CD4-positive, alpha-beta memory T cell (primary cell): ENCODE results near the gene FBLN7. TPM values are rescaled to one million over a fixed set of nuclear protein-coding genes. Genes with fewer than 3 reads are reported as not detected.
A peak's percentile ranks its signal among the peaks of the same experiment; 100 is the strongest.

Experiments
- CTCF ChIA-PET: fragments of 350-600 bp; sonication (Branson Sonifier 250); formaldehyde crosslinking; loops from one replicate; lab custom pipeline; 2021; ENCODE audit warnings: inconsistent platforms; ENCODE audit not compliant: partially characterized antibody; lab: Charles Lee
- POLR2A ChIA-PET: fragments of 350-600 bp; sonication (Branson Sonifier 250); formaldehyde crosslinking; loops from one replicate; lab custom pipeline; 2021; ENCODE audit not compliant: partially characterized antibody; lab: Charles Lee
- DNase-seq, 5 donors: peaks; one replicate each; pipeline versions ENCODE4 v3.0.0 to v3.0.0-alpha.2; 2020 to 2022; ENCODE audit warnings: mixed read lengths in 1 of 5
- H3K27ac ChIP-seq: one replicate; pipeline ENCODE4 v1.7.0; 2013; ENCODE audit warnings: low read depth, low read length
- H3K27me3 ChIP-seq: 2 replicates; pipeline ENCODE4 v1.7.0; 2013; ENCODE audit warnings: mild to moderate bottlenecking, low read length, moderate library complexity; ENCODE audit not compliant: insufficient read depth
- H3K36me3 ChIP-seq: 2 replicates; pipeline ENCODE4 v1.7.0; 2013; ENCODE audit warnings: mild to moderate bottlenecking, low read length, moderate library complexity; ENCODE audit not compliant: insufficient read depth
- H3K4me1 ChIP-seq: 2 replicates; pipeline ENCODE4 v1.7.0; 2013; ENCODE audit warnings: mild to moderate bottlenecking, low read length, moderate library complexity; ENCODE audit not compliant: insufficient read depth
- H3K4me3 ChIP-seq, 2 donors: one replicate each; pipeline ENCODE4 v1.7.0; 2013; ENCODE audit warnings: low read length in 2 of 2, mild to moderate bottlenecking in 1 of 2
- H3K9me3 ChIP-seq, 2 donors: one replicate each; pipeline ENCODE4 v1.7.0; 2013; ENCODE audit warnings: low read length in 2 of 2, control low read depth in 1 of 2; ENCODE audit not compliant: control insufficient read depth in 1 of 2
- H3K27ac Mint-ChIP-seq, 7 donors: one replicate each; pipeline ENCODE4 v1.8.0; 2020 to 2021; ENCODE audit warnings: mixed read lengths in 7 of 7, mild to moderate bottlenecking in 6 of 7, inconsistent platforms in 3 of 7, moderate library complexity in 3 of 7
- H3K27me3 Mint-ChIP-seq, 2 donors: one replicate each; pipeline ENCODE4 v1.8.0; 2020 to 2021; ENCODE audit warnings: mixed read lengths in 2 of 2
- H3K36me3 Mint-ChIP-seq, 2 donors: one replicate each; pipeline ENCODE4 v1.8.0; 2020 to 2021; ENCODE audit warnings: mixed read lengths in 2 of 2, inconsistent platforms in 1 of 2, mild to moderate bottlenecking in 1 of 2
- H3K4me1 Mint-ChIP-seq, 4 donors: one replicate each; pipeline ENCODE4 v1.8.0; 2020 to 2021; ENCODE audit warnings: mixed read lengths in 4 of 4, mild to moderate bottlenecking in 1 of 4
- H3K4me3 Mint-ChIP-seq, 8 donors: one replicate each; pipeline ENCODE4 v1.8.0; 2020 to 2021; ENCODE audit warnings: mixed read lengths in 8 of 8, mild to moderate bottlenecking in 7 of 8, moderate library complexity in 6 of 8, inconsistent platforms in 3 of 8
- H3K9me3 Mint-ChIP-seq, 8 donors: one replicate each; pipeline ENCODE4 v1.8.0; 2020 to 2021; ENCODE audit warnings: mixed read lengths in 8 of 8, mild to moderate bottlenecking in 5 of 8, inconsistent platforms in 3 of 8, moderate library complexity in 1 of 8
- intact Hi-C: fragments of 100-400 bp; cut with micrococcal nuclease; formaldehyde crosslinking; loops from one replicate; pipeline ENCODE4 v1.15.1; 2023
- polyA plus RNA-seq, 2 donors: library from polyadenylated mRNA; unstranded; fragments of 300-500 nt; fragmentation: Illumina TruSeq; gene quantifications; one replicate each; pipeline ENCODE4 v1.2.3, GENCODE V29; 2021
- total RNA-seq, 2 experiments: library from RNA; stranded (reverse); gene quantifications; one replicate each; pipeline ENCODE4 v1.2.3, GENCODE V29; 2021

FBLN7 gene
- total and polyA plus RNA-seq, 4 experiments from 2014 or later = 29.3 to 41.2 (median 35.7) TPM

DNA sequence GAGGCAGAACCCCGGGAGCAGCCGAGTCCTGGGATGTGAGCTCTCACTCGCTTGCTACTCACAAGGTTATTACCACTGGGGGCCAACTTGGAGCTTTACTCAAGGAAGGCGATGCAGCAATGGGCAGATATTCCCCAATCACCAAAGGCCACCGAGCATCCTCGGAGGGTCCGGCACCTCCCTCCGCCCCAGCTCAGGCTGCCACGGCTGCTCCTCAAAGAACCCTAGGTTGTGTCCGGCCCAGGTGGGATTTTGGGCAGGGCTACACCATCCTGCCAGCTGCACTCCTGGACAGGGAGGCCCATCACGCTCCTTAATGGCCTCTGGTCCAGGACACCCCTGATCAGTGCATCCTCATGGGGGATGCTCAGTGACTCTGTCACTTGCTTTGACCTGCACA, 24.8 kb downstream of the FBLN7 start:
- no peak overlapping the region for H3K4me3 Mint-ChIP-seq
- no peak for DNase-seq
- no peak overlapping the region for H3K27ac Mint-ChIP-seq
- intact Hi-C loops = no loop called here
- ChIA-PET POLR2A (interaction anchor here (1.0 kb wide), 1 partner anchor 19 kb away, joined by 3 read pairs; no protein-coding TSS in a partner anchor), CTCF (interaction anchor here (1.4 kb wide), 1 partner anchor 10 kb away, joined by 3 read pairs; no protein-coding TSS in a partner anchor)
- H3K4me1 ChIP-seq = no peaks in the 10 kb centered on the region
- H3K4me3 ChIP-seq = no peak overlapping the region
- H3K27ac ChIP-seq = no peak overlapping the region
- no peaks in the 10 kb centered on the region for H3K36me3 ChIP-seq
- no peaks in the 10 kb centered on the region for H3K36me3 Mint-ChIP-seq
- H3K9me3 Mint-ChIP-seq = peaks cover 0 to 3% (median 0%) of the 10 kb centered on the region in 8 donors
- no peaks in the 10 kb centered on the region for H3K9me3 ChIP-seq
- H3K27me3 ChIP-seq = no peaks in the 10 kb centered on the region
- H3K27me3 Mint-ChIP-seq = no peaks in the 10 kb centered on the region
- peaks cover 5 to 10% (median 7%) of the 10 kb centered on the region in 4 donors for H3K4me1 Mint-ChIP-seq

- intact Hi-C loops = no loop called here
- peaks cover 0 to 3% (median 0%) of the 10 kb centered on the region in 8 donors for H3K9me3 Mint-ChIP-seq
- no peak for DNase-seq
- no peak overlapping the region for H3K4me3 ChIP-seq
- H3K27ac Mint-ChIP-seq = peak overlapping the region in 1 of 7 donors; percentile 5
- H3K9me3 ChIP-seq = no peaks in the 10 kb centered on the region
- H3K4me1 ChIP-seq = no peaks in the 10 kb centered on the region
- CTCF ChIA-PET = no interaction called here
- no peak overlapping the region for H3K4me3 Mint-ChIP-seq
- H3K27me3 ChIP-seq = no peaks in the 10 kb centered on the region
- H3K36me3 Mint-ChIP-seq = no peaks in the 10 kb centered on the region
- no peak overlapping the region for H3K27ac ChIP-seq
- H3K4me1 Mint-ChIP-seq = peaks cover 5 to 12% (median 7%) of the 10 kb centered on the region in 4 donors
- H3K27me3 Mint-ChIP-seq = no peaks in the 10 kb centered on the region
- POLR2A ChIA-PET = no interaction called here
- no peaks in the 10 kb centered on the region for H3K36me3 ChIP-seq
Measured at GRCh38 chr2:112163541-112163981, 25.4 kb downstream of the FBLN7 start.

DNA sequence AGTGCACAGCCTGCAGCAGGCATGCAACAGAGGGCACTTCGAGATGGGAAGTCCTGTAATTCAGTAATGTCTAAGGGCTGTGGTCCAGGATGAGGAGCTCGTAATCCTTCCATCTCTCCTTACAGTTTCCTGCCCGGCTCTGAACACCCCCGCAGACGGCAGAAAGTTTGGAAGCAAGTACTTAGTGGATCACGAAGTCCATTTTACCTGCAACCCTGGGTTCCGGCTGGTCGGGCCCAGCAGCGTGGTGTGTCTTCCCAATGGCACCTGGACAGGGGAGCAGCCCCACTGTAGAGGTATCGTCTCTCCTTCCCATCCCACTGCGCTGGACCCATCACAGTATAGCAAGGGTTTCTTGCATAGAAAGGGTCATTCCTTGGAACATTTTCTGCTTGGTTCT, 26.7 kb downstream of the FBLN7 start:
- no peaks in the 10 kb centered on the region for H3K27me3 Mint-ChIP-seq
- no peak overlapping the region for H3K27ac Mint-ChIP-seq
- H3K36me3 ChIP-seq = no peaks in the 10 kb centered on the region
- H3K4me3 Mint-ChIP-seq = no peak overlapping the region
- CTCF ChIA-PET = no interaction called here
- POLR2A ChIA-PET = interaction anchor here (1.1 to 1.3 kb wide), 2 partner anchors 9 kb away, joined by 3 read pairs; no protein-coding TSS in a partner anchor
- H3K4me3 ChIP-seq = no peak overlapping the region
- peaks cover 0 to 3% (median 0%) of the 10 kb centered on the region in 8 donors for H3K9me3 Mint-ChIP-seq
- no peaks in the 10 kb centered on the region for H3K9me3 ChIP-seq
- intact Hi-C loops = no loop called here
- no peaks in the 10 kb centered on the region for H3K36me3 Mint-ChIP-seq
- no peaks in the 10 kb centered on the region for H3K4me1 ChIP-seq
- H3K27me3 ChIP-seq = no peaks in the 10 kb centered on the region
- no peak for DNase-seq
- H3K4me1 Mint-ChIP-seq = peaks cover 5 to 15% (median 7%) of the 10 kb centered on the region in 4 donors
- H3K27ac ChIP-seq = no peak overlapping the region

DNA sequence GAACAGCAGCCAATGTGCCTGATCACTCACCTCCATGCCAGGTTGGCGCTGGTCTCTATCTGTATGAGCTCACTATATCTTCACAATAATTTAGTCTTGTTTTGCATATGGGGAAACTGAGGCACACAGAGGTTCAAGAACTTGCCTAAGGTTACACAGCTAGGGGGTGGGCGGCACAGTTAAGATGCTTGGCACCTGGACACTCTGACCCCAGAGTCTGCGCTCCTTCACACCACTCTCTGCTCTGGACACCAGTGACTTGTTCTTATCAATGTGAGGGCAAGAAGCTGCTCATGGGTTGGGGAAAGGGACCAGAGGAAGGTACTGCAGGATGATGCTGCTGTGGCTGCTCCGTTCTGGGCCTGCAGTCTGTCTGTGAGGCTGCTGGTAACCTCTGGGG, 27.1 kb downstream of the FBLN7 start:
- H3K4me3 Mint-ChIP-seq = no peak overlapping the region
- Histone ChIP-seq H3K4me3 (no peak overlapping the region), H3K36me3 (no peaks in the 10 kb centered on the region), H3K4me1 (no peaks in the 10 kb centered on the region), H3K27ac (no peak overlapping the region), H3K9me3 (no peaks in the 10 kb centered on the region), H3K27me3 (no peaks in the 10 kb centered on the region)
- H3K27ac Mint-ChIP-seq = peak overlapping the region in 1 of 7 donors; percentile 17
- no peak for DNase-seq
- peaks cover 5 to 15% (median 7%) of the 10 kb centered on the region in 4 donors for H3K4me1 Mint-ChIP-seq
- peaks cover 0 to 3% (median 0%) of the 10 kb centered on the region in 8 donors for H3K9me3 Mint-ChIP-seq
- H3K27me3 Mint-ChIP-seq = no peaks in the 10 kb centered on the region
- POLR2A ChIA-PET = interaction anchor here (1.1 to 1.3 kb wide), 2 partner anchors 8 to 9 kb away, joined by 3 read pairs; no protein-coding TSS in a partner anchor
- no peaks in the 10 kb centered on the region for H3K36me3 Mint-ChIP-seq
- intact Hi-C loops = no loop called here
- CTCF ChIA-PET = no interaction called here

GRCh38 chr2:112166806-112167499, 28.8 kb downstream of the FBLN7 start:
- no peak overlapping the region for H3K4me3 Mint-ChIP-seq
- H3K36me3 Mint-ChIP-seq = no peaks in the 10 kb centered on the region
- Histone ChIP-seq H3K36me3 (no peaks in the 10 kb centered on the region), H3K27ac (no peak overlapping the region), H3K27me3 (no peaks in the 10 kb centered on the region), H3K9me3 (no peaks in the 10 kb centered on the region), H3K4me1 (no peaks in the 10 kb centered on the region), H3K4me3 (no peak overlapping the region)
- POLR2A ChIA-PET = no interaction called here
- intact Hi-C loops = loop anchor here (2.0 kb wide), 1 partner anchor 46 kb away; no protein-coding TSS in a partner anchor
- H3K9me3 Mint-ChIP-seq = peaks cover 0 to 3% (median 0%) of the 10 kb centered on the region in 8 donors
- no peaks in the 10 kb centered on the region for H3K27me3 Mint-ChIP-seq
- CTCF ChIA-PET = interaction anchor here (0.6 to 1.0 kb wide), 2 partner anchors 11 to 625 kb away, joined by 3 read pairs; no protein-coding TSS in a partner anchor
- peak in 2 of 5 donors; percentile 15 to 33 for DNase-seq
- peaks cover 5 to 12% (median 7%) of the 10 kb centered on the region in 4 donors for H3K4me1 Mint-ChIP-seq
- peak overlapping the region in 4 of 7 donors; percentile 52 to 89 (median 76) for H3K27ac Mint-ChIP-seq

- Histone ChIP-seq H3K9me3 (no peaks in the 10 kb centered on the region), H3K27ac (no peak overlapping the region), H3K4me1 (peaks cover 1% of the 10 kb centered on the region), H3K4me3 (no peak overlapping the region), H3K27me3 (no peaks in the 10 kb centered on the region), H3K36me3 (no peaks in the 10 kb centered on the region)
- Mint-ChIP-seq H3K36me3 (no peaks in the 10 kb centered on the region), H3K27me3 (no peaks in the 10 kb centered on the region), H3K4me1 (peaks cover 10 to 17% (median 11%) of the 10 kb centered on the region in 4 donors), H3K9me3 (peaks cover 0 to 3% (median 0%) of the 10 kb centered on the region in 8 donors), H3K4me3 (no peak overlapping the region), H3K27ac (no peak overlapping the region)
- DNase-seq = no peak
- ChIA-PET POLR2A (interaction anchor here (1.3 to 3.6 kb wide), 2 partner anchors 12 to 14 kb away, joined by 3 to 17 read pairs; no protein-coding TSS in a partner anchor), CTCF (interaction anchor here (1.2 kb wide), 1 partner anchor 13 kb away, joined by 3 read pairs; no protein-coding TSS in a partner anchor)
- intact Hi-C loops = no loop called here
Measured at GRCh38 chr2:112168422-112169124, 30.4 kb downstream of the FBLN7 start.

- no peak overlapping the region for H3K27ac ChIP-seq
- no peaks in the 10 kb centered on the region for H3K27me3 Mint-ChIP-seq
- H3K27ac Mint-ChIP-seq = no peak overlapping the region
- DNase-seq = no peak
- CTCF ChIA-PET = interaction anchor here (1.9 kb wide), 1 partner anchor 15 kb away, joined by 4 read pairs; no protein-coding TSS in a partner anchor
- H3K9me3 ChIP-seq = no peaks in the 10 kb centered on the region
- H3K9me3 Mint-ChIP-seq = no peaks in the 10 kb centered on the region
- peaks cover 16 to 26% (median 20%) of the 10 kb centered on the region in 4 donors for H3K4me1 Mint-ChIP-seq
- no peak overlapping the region for H3K4me3 Mint-ChIP-seq
- intact Hi-C loops = no loop called here
- H3K4me1 ChIP-seq = peaks cover 8% of the 10 kb centered on the region
- H3K36me3 ChIP-seq = no peaks in the 10 kb centered on the region
- H3K4me3 ChIP-seq = no peak overlapping the region
- no peaks in the 10 kb centered on the region for H3K36me3 Mint-ChIP-seq
- no peaks in the 10 kb centered on the region for H3K27me3 ChIP-seq
- POLR2A ChIA-PET = interaction anchor here (1.1 to 3.6 kb wide), 2 partner anchors 9 to 12 kb away, joined by 3 to 17 read pairs; no protein-coding TSS in a partner anchor
Measured at GRCh38 chr2:112170495-112170894, 32.3 kb downstream of the FBLN7 start.
